ENCODE data around the gene ZNF398.
"Not testable (repeated sequence)": the region's sequence is repeated elsewhere in the genome, so short reads cannot be mapped to it uniquely, and the experiment has no call there.

Gene ZNF398

DNA sequence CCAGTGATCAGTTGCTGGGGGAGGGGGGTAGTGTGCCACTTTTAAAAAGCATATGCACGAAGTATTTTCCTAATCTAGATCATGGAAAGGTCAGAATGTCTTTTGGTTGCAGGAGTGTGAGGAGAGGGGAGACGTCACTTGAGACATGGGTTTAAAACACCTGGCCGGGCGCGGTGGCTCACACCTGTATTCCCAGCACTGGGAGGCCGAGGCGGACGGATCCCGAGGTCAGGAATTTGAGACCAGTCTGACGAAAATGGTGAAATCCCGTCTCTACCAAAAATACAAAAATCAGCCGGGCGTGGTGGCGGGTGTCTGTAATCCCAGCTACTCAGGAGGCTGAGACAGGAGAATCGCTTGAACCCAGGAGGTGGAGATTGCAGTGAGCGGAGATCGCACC lies 79.1 kb downstream of the ZNF398 start:
- not testable (repeated sequence) for DNase-seq (ENCODE audit: low spot score)

GRCh38 chr7:149226840-149227494 lies 79.7 kb downstream of the ZNF398 start:
- DNase-seq (ENCODE audit: low spot score) = no peak

DNA sequence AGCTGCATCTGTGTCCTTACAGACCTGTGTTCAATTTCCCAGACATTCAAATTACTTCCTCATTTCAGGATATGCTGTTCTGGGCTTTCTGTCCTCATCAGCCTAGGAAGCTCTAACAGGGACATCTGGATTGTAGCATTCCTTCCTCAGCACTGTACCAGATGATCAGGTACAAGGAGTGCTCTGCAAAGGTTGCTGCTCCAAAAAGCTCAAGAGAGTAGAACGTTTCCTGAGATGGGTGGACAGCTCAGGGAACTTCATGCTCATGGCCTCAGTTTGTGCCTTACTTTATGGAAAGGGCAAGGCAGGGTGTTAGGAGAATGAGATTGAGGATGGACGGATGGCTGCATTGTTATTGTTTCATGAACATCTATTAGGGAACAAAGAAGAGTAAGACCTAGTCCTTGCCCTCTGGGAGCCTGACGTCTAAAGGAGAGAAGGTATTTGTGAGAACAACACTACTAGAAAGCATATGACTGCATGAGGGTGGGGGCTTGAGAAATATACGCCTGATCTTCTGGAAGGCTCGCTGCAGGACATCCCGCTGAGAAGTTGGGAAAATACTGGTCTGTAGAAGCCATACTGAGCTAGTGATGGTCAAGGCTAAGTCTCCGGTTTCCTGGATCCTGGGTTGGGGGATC lies 81.7 kb downstream of the ZNF398 start:
- no peak for DNase-seq (ENCODE audit: low spot score)

GRCh38 chr7:149229526-149229925 lies 82.3 kb downstream of the ZNF398 start:
- no peak for DNase-seq (ENCODE audit: low spot score)

- DNase-seq (ENCODE audit: low spot score) = no peak
These were observed 85.1 kb downstream of the ZNF398 start for GRCh38 chr7:149232362-149232761.
